Measurements from ENCODE around the gene ZNF385A. TPM values are rescaled to one million over a fixed set of nuclear protein-coding genes. Genes with fewer than 3 reads are reported as not detected.

The ZNF385A gene
- polyA plus RNA-seq, 3 donors: 2.3 to 23.8 (median 19.0) TPM

Other genes starting within 250 kb of the ZNF385A start
- 10 to 100 TPM; 17.2 to 54.5 (median 38.0) TPM for gene SMUG1, start 195.7 kb downstream of the ZNF385A start, polyA plus RNA-seq
- gene CBX5, start 104.6 kb downstream of the ZNF385A start, polyA plus RNA-seq: 10 to 100 TPM in 1 of 3 donors, 1 to 10 TPM in 2; 5.6 to 12.4 (median 5.8) TPM
- 1,000 to 10,000 TPM in 2 of 3 donors, 100 to 1,000 TPM in 1; 617 to 1,512 (median 1,057) TPM for gene HNRNPA1, start 104.0 kb downstream of the ZNF385A start, polyA plus RNA-seq
- gene NFE2, start 83.7 kb downstream of the ZNF385A start, polyA plus RNA-seq: 10 to 100 TPM in 1 of 3 donors, 1 to 10 TPM in 1, under 1 TPM in 1; 0.28 to 10.6 (median 5.3) TPM
- 100 to 1,000 TPM in 2 of 3 donors, 10 to 100 TPM in 1; 77.5 to 102 (median 100) TPM for gene COPZ1, start 59.6 kb downstream of the ZNF385A start, polyA plus RNA-seq
- 1 to 10 TPM in 2 of 3 donors, under 1 TPM in 1; 0.24 to 3.5 (median 1.0) TPM for gene GPR84, start 20.2 kb downstream of the ZNF385A start, polyA plus RNA-seq
- gene ITGA5, start 34.5 kb upstream of the ZNF385A start, polyA plus RNA-seq: 10 to 100 TPM; 17.6 to 79.0 (median 61.3) TPM
- gene GTSF1, start 88.9 kb upstream of the ZNF385A start, polyA plus RNA-seq: 1 to 10 TPM in 1 of 3 donors, under 1 TPM in 2; 0.16 to 2.0 (median 0.46) TPM
- 1 to 10 TPM; 1.4 to 8.4 (median 7.8) TPM for gene NCKAP1L, start 113.0 kb upstream of the ZNF385A start, polyA plus RNA-seq
- gene PDE1B, start 164.9 kb upstream of the ZNF385A start, polyA plus RNA-seq: 10 to 100 TPM in 2 of 3 donors, 1 to 10 TPM in 1; 4.2 to 51.2 (median 23.5) TPM
- gene PPP1R1A, start 203.9 kb upstream of the ZNF385A start, polyA plus RNA-seq: 100 to 1,000 TPM in 2 of 3 donors, 10 to 100 TPM in 1; 26.1 to 309 (median 212) TPM